ENCODE measurements around the gene GNAT1.

The GNAT1 gene

DNA sequence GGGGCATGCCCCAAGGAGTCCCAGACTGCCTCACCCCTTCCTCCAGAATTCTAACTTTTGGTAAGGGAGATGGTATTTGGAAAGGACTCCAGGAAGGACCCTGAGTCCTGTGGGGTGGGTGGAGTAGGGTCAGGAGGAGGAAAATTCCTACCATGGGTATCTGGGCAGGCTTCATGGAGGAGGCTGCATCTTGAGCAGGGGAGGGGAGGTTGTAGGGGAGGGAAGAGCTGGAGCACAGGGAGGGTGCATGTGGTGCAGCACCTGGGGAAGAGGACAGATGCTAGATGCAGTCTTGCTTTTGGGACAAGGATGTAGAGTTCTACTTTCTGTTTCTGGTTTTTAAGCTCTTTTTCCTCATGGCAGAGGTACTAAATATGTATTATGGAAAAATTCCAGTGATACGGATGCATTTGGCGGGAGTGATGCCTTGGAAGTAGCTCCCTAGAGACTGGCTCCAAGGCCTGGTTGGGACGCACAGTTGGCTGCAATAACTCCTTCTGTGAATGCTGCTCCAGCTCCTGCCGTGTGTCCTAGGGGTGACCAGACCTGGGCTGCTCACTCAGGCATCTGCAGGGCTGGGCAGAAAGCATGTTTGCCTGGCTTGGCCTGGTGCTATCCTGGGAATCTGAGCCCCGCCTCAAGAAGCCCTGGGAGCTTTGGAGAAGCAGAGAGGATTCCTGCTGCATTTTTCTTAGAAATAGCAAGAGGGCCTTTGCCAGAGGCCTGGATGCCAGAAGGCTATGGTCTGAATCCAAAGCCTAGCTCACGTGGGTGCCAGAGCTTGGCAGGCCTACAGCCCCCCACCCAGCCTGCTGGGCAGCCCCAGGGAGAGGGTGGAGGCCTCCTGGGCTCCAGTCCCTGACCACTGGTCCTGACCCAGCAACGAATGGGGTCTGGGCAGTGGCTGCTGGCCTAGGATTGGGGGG is 26.2 kb upstream of the GNAT1 start:
- TF ChIP-seq, protein P1, sequence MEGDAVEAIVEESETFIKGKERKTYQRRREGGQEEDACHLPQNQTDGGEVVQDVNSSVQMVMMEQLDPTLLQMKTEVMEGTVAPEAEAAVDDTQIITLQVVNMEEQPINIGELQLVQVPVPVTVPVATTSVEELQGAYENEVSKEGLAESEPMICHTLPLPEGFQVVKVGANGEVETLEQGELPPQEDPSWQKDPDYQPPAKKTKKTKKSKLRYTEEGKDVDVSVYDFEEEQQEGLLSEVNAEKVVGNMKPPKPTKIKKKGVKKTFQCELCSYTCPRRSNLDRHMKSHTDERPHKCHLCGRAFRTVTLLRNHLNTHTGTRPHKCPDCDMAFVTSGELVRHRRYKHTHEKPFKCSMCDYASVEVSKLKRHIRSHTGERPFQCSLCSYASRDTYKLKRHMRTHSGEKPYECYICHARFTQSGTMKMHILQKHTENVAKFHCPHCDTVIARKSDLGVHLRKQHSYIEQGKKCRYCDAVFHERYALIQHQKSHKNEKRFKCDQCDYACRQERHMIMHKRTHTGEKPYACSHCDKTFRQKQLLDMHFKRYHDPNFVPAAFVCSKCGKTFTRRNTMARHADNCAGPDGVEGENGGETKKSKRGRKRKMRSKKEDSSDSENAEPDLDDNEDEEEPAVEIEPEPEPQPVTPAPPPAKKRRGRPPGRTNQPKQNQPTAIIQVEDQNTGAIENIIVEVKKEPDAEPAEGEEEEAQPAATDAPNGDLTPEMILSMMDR (IDR thresholded peaks at IDR 0.05), result no peak

DNA sequence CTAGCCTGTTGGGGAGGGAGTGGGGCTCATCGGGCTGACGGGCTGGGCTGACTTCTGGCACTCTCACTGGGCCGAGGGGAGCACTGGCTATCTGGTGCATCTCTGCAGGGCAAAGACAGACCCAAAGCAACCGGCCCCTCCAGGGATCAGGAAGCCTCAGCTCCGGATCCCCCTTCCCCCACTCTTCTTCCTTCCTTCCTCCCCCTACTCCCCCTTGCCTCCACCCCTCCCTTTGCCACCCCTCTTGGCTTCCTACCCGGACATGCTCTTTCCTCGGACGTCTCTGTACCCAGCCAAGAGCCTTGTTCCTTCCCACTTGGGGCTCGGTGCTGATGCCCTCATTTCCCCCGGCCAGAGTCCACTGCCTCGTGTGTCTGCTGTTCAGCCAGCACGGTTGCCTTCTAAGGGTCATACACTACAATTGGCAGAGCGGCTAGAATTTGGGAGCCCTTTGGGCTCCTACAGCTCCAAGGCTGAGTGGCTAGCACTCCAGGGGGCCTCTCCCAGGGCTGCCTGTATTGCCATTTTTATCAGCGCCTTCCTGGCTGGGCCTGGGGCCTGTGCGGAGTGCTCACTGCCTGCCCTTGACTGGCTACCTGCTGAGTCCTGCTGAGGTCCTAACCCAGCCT is 25.4 kb upstream of the GNAT1 start:
- TF ChIP-seq, protein P1 (IDR thresholded peaks at IDR 0.05), result no peak

DNA sequence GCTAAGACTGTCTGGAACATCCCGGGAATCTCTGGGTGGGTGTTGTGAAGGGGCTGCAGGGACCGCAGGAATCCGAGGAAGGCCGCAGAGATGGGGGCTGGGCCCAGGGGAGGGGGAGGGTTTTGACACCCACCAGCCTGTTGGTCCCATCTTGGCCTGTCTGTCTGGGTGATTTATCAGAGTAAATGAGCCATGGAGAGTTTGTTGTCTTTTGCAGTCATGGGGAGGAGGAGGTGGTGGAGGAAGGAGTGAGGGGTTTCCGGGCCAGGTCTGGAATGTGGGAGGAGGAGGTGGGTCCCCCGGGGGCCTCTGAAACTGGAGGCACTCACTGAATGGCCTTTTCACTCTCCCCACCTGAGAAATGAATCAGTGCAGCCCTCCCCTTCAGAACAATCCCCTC is 24.8 kb upstream of the GNAT1 start:
- TF ChIP-seq, protein P1 (IDR thresholded peaks at IDR 0.05), result no peak

DNA sequence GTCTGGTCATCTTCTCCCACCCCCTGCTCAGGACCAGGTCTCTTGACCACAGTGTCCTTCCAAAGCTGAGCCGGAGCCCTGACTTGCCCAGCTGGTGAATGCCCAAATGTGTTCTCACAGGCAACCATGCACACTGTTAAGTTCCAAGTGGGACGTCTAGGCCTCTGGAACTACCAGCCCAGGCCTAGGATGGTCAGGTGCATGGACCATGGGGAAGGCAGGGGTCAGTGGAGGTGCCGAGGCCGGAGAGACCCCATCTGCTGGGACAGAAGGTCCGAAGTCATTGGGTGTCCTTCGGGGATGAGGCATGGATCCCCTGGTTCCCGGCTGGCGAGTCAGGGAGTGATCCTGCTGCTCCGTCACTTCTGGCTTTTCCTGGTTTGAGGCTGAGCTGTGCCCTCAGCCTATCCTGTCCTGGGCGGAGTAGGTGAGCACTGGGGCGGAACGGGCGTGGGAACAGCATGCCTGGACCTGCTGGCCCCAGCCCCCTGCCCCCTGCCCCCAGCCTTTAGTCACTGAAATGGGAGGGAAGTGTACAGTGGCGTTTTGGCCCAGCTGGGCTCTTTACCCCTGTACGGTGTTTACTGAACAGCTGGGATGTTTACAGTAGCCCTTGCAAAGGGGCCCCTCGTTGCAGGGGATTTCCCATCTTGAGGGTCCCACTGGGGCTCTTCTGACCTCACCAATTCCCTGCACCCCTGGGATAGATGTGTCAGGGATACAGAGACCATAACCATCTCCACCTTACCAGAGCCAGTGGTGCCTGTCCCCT is 24.2 kb upstream of the GNAT1 start:
- TF ChIP-seq, protein P1 (IDR thresholded peaks at IDR 0.05), result no peak

DNA sequence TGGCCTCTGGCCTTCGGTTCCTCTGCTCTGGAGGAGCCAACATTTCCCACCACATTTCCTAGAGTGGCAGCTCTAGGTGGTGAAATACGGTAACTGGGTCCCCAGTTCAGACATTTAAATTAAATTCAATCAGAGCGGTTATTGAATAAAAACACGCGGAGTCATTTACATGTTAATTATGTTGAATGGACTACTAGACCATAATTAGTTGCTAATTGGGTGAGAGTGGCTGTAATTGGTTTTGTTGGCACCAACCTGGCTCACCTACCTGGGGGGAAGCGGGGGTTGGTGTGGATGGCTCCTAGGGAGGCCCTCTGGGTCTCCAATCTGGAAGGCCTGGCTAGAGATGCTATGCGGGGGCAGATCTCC is 23.6 kb upstream of the GNAT1 start:
- TF ChIP-seq, protein P1 (IDR thresholded peaks at IDR 0.05), result no peak

DNA sequence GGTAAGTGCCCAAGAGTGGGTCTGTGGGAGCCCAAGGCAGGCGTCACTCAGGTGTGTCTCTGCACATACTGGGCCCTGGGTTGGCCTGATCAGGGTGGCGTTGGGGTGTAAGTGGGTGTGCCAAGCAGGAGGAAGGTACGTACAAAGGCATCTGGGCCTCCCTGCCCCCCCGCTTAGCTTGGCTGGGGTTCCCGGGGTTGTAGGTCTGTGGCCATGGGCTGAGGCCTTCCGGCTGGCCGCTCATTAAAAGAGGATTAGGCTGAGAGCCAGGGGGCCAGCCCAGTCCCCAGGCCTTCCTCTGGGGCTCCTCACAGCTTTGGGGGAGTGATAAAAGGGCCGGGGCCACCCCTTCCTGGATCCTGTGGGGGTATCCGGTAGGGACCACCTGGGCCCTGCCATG is 23.0 kb upstream of the GNAT1 start:
- TF ChIP-seq, protein P1 (IDR thresholded peaks at IDR 0.05), result no peak

DNA sequence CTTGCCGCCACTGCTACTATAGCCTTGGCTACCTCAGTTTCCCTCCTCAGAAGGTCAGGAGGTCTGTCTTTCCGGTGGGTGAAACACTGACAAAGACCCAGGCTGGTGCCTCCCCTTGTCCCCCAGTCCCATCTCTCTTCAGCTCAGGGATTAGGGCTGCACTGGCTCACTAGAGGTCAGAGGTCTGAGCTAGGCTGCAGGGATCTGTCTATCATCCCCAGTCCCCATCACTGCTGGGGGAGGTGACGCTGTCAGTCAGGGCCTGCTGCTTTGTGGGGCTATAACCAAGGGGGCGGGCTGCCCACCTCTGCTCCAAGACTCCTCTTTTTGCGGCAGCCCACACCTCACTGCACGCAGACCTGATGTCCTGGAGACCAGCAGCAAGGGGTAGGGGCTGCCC is 22.6 kb upstream of the GNAT1 start:
- TF ChIP-seq, protein P1 (IDR thresholded peaks at IDR 0.05), result no peak

Data from LNCAP (cell line).